ENCODE measurements around the gene NDUFC1. TPM values are rescaled to one million over a fixed set of nuclear protein-coding genes. Genes with fewer than 3 reads are reported as not detected.
"Not testable (repeated sequence)": the region's sequence is repeated elsewhere in the genome, so short reads cannot be mapped to it uniquely, and the experiment has no call there.

NDUFC1 gene
- total RNA-seq, 1 donor from 2014 or later, result 47.5 TPM

GRCh38 chr4:139255581-139255980 is 46.7 kb downstream of the NDUFC1 start:
- not testable (repeated sequence) for H3K36me3 ChIP-seq (ENCODE audit: control insufficient read depth in 3 of 3, insufficient read depth in 3 of 3, low read length in 3 of 3); H3K9me3 ChIP-seq (ENCODE audit: control insufficient read depth in 3 of 3, low read length in 3 of 3); H3K4me1 ChIP-seq (ENCODE audit: control insufficient read depth in 3 of 3, insufficient read depth in 3 of 3, low read length in 3 of 3); H3K27ac ChIP-seq (ENCODE audit: low read depth, low read length); H3K4me3 ChIP-seq (ENCODE audit: low read length in 3 of 3); H3K9ac ChIP-seq (ENCODE audit: low read depth in 1 of 3, low read length in 3 of 3); H3K27me3 ChIP-seq (ENCODE audit: control insufficient read depth in 3 of 3, insufficient read depth in 3 of 3, low read length in 3 of 3)

- Histone ChIP-seq H3K9ac (ENCODE audit: low read depth in 1 of 3, low read length in 3 of 3) (no peak overlapping the region), H3K4me1 (ENCODE audit: control insufficient read depth in 3 of 3, insufficient read depth in 3 of 3, low read length in 3 of 3) (peaks cover 0 to under 1% (median 0%) of the 10 kb centered on the region in 3 donors), H3K36me3 (ENCODE audit: control insufficient read depth in 3 of 3, insufficient read depth in 3 of 3, low read length in 3 of 3) (no peaks in the 10 kb centered on the region), H3K9me3 (ENCODE audit: control insufficient read depth in 3 of 3, low read length in 3 of 3) (no peaks in the 10 kb centered on the region), H3K4me3 (ENCODE audit: low read length in 3 of 3) (no peak overlapping the region), H3K27ac (ENCODE audit: low read depth, low read length) (no peak overlapping the region), H3K27me3 (ENCODE audit: control insufficient read depth in 3 of 3, insufficient read depth in 3 of 3, low read length in 3 of 3) (no peaks in the 10 kb centered on the region)
These were observed 48.6 kb downstream of the NDUFC1 start for GRCh38 chr4:139253713-139254112.

- H3K36me3 ChIP-seq (ENCODE audit: control insufficient read depth in 3 of 3, insufficient read depth in 3 of 3, low read length in 3 of 3), result no peaks in the 10 kb centered on the region
- H3K9me3 ChIP-seq (ENCODE audit: control insufficient read depth in 3 of 3, low read length in 3 of 3), result no peaks in the 10 kb centered on the region
- no peak overlapping the region for H3K4me3 ChIP-seq (ENCODE audit: low read length in 3 of 3)
- peaks cover 0 to 2% (median 0%) of the 10 kb centered on the region in 3 donors for H3K4me1 ChIP-seq (ENCODE audit: control insufficient read depth in 3 of 3, insufficient read depth in 3 of 3, low read length in 3 of 3)
- H3K27me3 ChIP-seq (ENCODE audit: control insufficient read depth in 3 of 3, insufficient read depth in 3 of 3, low read length in 3 of 3), result no peaks in the 10 kb centered on the region
- H3K9ac ChIP-seq (ENCODE audit: low read depth in 1 of 3, low read length in 3 of 3), result no peak overlapping the region
- H3K27ac ChIP-seq (ENCODE audit: low read depth, low read length), result no peak overlapping the region
These were observed 49.2 kb downstream of the NDUFC1 start for GRCh38 chr4:139253046-139253445.

GRCh38 chr4:139247700-139248238 is 54.5 kb downstream of the NDUFC1 start:
- no peak overlapping the region for H3K4me3 ChIP-seq (ENCODE audit: low read length in 3 of 3)
- peaks cover 0 to 10% (median 4%) of the 10 kb centered on the region in 3 donors for H3K4me1 ChIP-seq (ENCODE audit: control insufficient read depth in 3 of 3, insufficient read depth in 3 of 3, low read length in 3 of 3)
- no peak overlapping the region for H3K9ac ChIP-seq (ENCODE audit: low read depth in 1 of 3, low read length in 3 of 3)
- H3K9me3 ChIP-seq (ENCODE audit: control insufficient read depth in 3 of 3, low read length in 3 of 3), result no peaks in the 10 kb centered on the region
- no peaks in the 10 kb centered on the region for H3K36me3 ChIP-seq (ENCODE audit: control insufficient read depth in 3 of 3, insufficient read depth in 3 of 3, low read length in 3 of 3)
- H3K27me3 ChIP-seq (ENCODE audit: control insufficient read depth in 3 of 3, insufficient read depth in 3 of 3, low read length in 3 of 3), result no peaks in the 10 kb centered on the region
- no peak overlapping the region for H3K27ac ChIP-seq (ENCODE audit: low read depth, low read length)

GRCh38 chr4:139247241-139247640 is 55.0 kb downstream of the NDUFC1 start:
- Histone ChIP-seq H3K9ac (ENCODE audit: low read depth in 1 of 3, low read length in 3 of 3) (no peak overlapping the region), H3K27ac (ENCODE audit: low read depth, low read length) (no peak overlapping the region), H3K4me1 (ENCODE audit: control insufficient read depth in 3 of 3, insufficient read depth in 3 of 3, low read length in 3 of 3) (peaks cover 0 to 10% (median 4%) of the 10 kb centered on the region in 3 donors), H3K4me3 (ENCODE audit: low read length in 3 of 3) (no peak overlapping the region), H3K36me3 (ENCODE audit: control insufficient read depth in 3 of 3, insufficient read depth in 3 of 3, low read length in 3 of 3) (no peaks in the 10 kb centered on the region), H3K9me3 (ENCODE audit: control insufficient read depth in 3 of 3, low read length in 3 of 3) (no peaks in the 10 kb centered on the region), H3K27me3 (ENCODE audit: control insufficient read depth in 3 of 3, insufficient read depth in 3 of 3, low read length in 3 of 3) (no peaks in the 10 kb centered on the region)

- no peaks in the 10 kb centered on the region for H3K36me3 ChIP-seq (ENCODE audit: control insufficient read depth in 3 of 3, insufficient read depth in 3 of 3, low read length in 3 of 3)
- no peak overlapping the region for H3K27ac ChIP-seq (ENCODE audit: low read depth, low read length)
- no peak overlapping the region for H3K4me3 ChIP-seq (ENCODE audit: low read length in 3 of 3)
- no peaks in the 10 kb centered on the region for H3K27me3 ChIP-seq (ENCODE audit: control insufficient read depth in 3 of 3, insufficient read depth in 3 of 3, low read length in 3 of 3)
- no peaks in the 10 kb centered on the region for H3K9me3 ChIP-seq (ENCODE audit: control insufficient read depth in 3 of 3, low read length in 3 of 3)
- peaks cover 0 to 10% (median 4%) of the 10 kb centered on the region in 3 donors for H3K4me1 ChIP-seq (ENCODE audit: control insufficient read depth in 3 of 3, insufficient read depth in 3 of 3, low read length in 3 of 3)
- peak overlapping the region in 1 of 3 donors; percentile 17 for H3K9ac ChIP-seq (ENCODE audit: low read depth in 1 of 3, low read length in 3 of 3)
These were observed 56.1 kb downstream of the NDUFC1 start for GRCh38 chr4:139246166-139246565.

GRCh38 chr4:139245590-139245989 is 56.7 kb downstream of the NDUFC1 start:
- H3K4me1 ChIP-seq (ENCODE audit: control insufficient read depth in 3 of 3, insufficient read depth in 3 of 3, low read length in 3 of 3), result peaks cover 0 to 10% (median 4%) of the 10 kb centered on the region in 3 donors
- no peaks in the 10 kb centered on the region for H3K27me3 ChIP-seq (ENCODE audit: control insufficient read depth in 3 of 3, insufficient read depth in 3 of 3, low read length in 3 of 3)
- H3K27ac ChIP-seq (ENCODE audit: low read depth, low read length), result no peak overlapping the region

GRCh38 chr4:139243448-139244365 is 58.6 kb downstream of the NDUFC1 start:
- no peaks in the 10 kb centered on the region for H3K36me3 ChIP-seq (ENCODE audit: control insufficient read depth in 3 of 3, insufficient read depth in 3 of 3, low read length in 3 of 3)
- H3K4me1 ChIP-seq (ENCODE audit: control insufficient read depth in 3 of 3, insufficient read depth in 3 of 3, low read length in 3 of 3), result peaks cover 0 to 9% (median 4%) of the 10 kb centered on the region in 3 donors
- peaks cover 0 to 3% (median 0%) of the 10 kb centered on the region in 3 donors for H3K9me3 ChIP-seq (ENCODE audit: control insufficient read depth in 3 of 3, low read length in 3 of 3)
- H3K4me3 ChIP-seq (ENCODE audit: low read length in 3 of 3), result no peak overlapping the region
- peak overlapping the region; percentile 30 for H3K27ac ChIP-seq (ENCODE audit: low read depth, low read length)
- no peak overlapping the region for H3K9ac ChIP-seq (ENCODE audit: low read depth in 1 of 3, low read length in 3 of 3)
- no peaks in the 10 kb centered on the region for H3K27me3 ChIP-seq (ENCODE audit: control insufficient read depth in 3 of 3, insufficient read depth in 3 of 3, low read length in 3 of 3)

More at GRCh38 chr4:139245590-139245989, 56.7 kb downstream of the NDUFC1 start:
- H3K9me3 ChIP-seq (ENCODE audit: control insufficient read depth in 3 of 3, low read length in 3 of 3), result no peaks in the 10 kb centered on the region
- H3K36me3 ChIP-seq (ENCODE audit: control insufficient read depth in 3 of 3, insufficient read depth in 3 of 3, low read length in 3 of 3), result no peaks in the 10 kb centered on the region
- no peak overlapping the region for H3K4me3 ChIP-seq (ENCODE audit: low read length in 3 of 3)
- no peak overlapping the region for H3K9ac ChIP-seq (ENCODE audit: low read depth in 1 of 3, low read length in 3 of 3)

GRCh38 chr4:139242511-139243051 is 59.7 kb downstream of the NDUFC1 start:
- Histone ChIP-seq H3K9me3 (ENCODE audit: control insufficient read depth in 3 of 3, low read length in 3 of 3) (peaks cover 0 to 3% (median 0%) of the 10 kb centered on the region in 3 donors), H3K27me3 (ENCODE audit: control insufficient read depth in 3 of 3, insufficient read depth in 3 of 3, low read length in 3 of 3) (no peaks in the 10 kb centered on the region), H3K36me3 (ENCODE audit: control insufficient read depth in 3 of 3, insufficient read depth in 3 of 3, low read length in 3 of 3) (no peaks in the 10 kb centered on the region), H3K27ac (ENCODE audit: low read depth, low read length) (no peak overlapping the region), H3K4me3 (ENCODE audit: low read length in 3 of 3) (no peak overlapping the region), H3K9ac (ENCODE audit: low read depth in 1 of 3, low read length in 3 of 3) (no peak overlapping the region), H3K4me1 (ENCODE audit: control insufficient read depth in 3 of 3, insufficient read depth in 3 of 3, low read length in 3 of 3) (peaks cover 0 to 8% (median 4%) of the 10 kb centered on the region in 3 donors)

GRCh38 chr4:139241784-139242151 is 60.5 kb downstream of the NDUFC1 start:
- Histone ChIP-seq H3K27me3 (ENCODE audit: control insufficient read depth in 3 of 3, insufficient read depth in 3 of 3, low read length in 3 of 3) (no peaks in the 10 kb centered on the region), H3K27ac (ENCODE audit: low read depth, low read length) (no peak overlapping the region), H3K36me3 (ENCODE audit: control insufficient read depth in 3 of 3, insufficient read depth in 3 of 3, low read length in 3 of 3) (no peaks in the 10 kb centered on the region), H3K4me3 (ENCODE audit: low read length in 3 of 3) (no peak overlapping the region), H3K9me3 (ENCODE audit: control insufficient read depth in 3 of 3, low read length in 3 of 3) (peaks cover 0 to 3% (median 0%) of the 10 kb centered on the region in 3 donors), H3K4me1 (ENCODE audit: control insufficient read depth in 3 of 3, insufficient read depth in 3 of 3, low read length in 3 of 3) (peaks cover 0 to 8% (median 4%) of the 10 kb centered on the region in 3 donors), H3K9ac (ENCODE audit: low read depth in 1 of 3, low read length in 3 of 3) (no peak overlapping the region)
